PFSK-1 (cell line): Measurements from ENCODE around the gene TRAF3IP3.

Source experiments
- FOXP2 ChIP-seq: optimal IDR thresholded peaks from 2 replicates; pipeline ENCODE3; 2011; ENCODE audit warnings: borderline replicate concordance, control low read depth, inconsistent platforms; ENCODE audit not compliant: insufficient read depth; ENCODE audit errors: extremely low read length, extremely low read depth
- POLR2AphosphoS5 ChIP-seq: IDR thresholded peaks from 2 replicates; pipeline ENCODE4 v1.6.1; 2012; ENCODE audit warnings: low read depth, mild to moderate bottlenecking, control low read depth, low read length, moderate library complexity
- REST ChIP-seq, 2 experiments: IDR thresholded peaks; 2 replicates each; pipeline versions ENCODE4 v1.6.1 to v1.8.0; 2011 to 2012; ENCODE audit warnings: low read depth in 2 of 2, low read length in 2 of 2, control low read depth in 1 of 2, inconsistent platforms in 1 of 2, mild to moderate bottlenecking in 1 of 2, moderate library complexity in 1 of 2; ENCODE audit not compliant: insufficient read depth in 1 of 2
- SIN3A ChIP-seq: IDR thresholded peaks from 2 replicates; pipeline ENCODE4 v1.6.1; 2012; ENCODE audit warnings: mild to moderate bottlenecking, low read length, moderate library complexity, borderline replicate concordance; ENCODE audit not compliant: insufficient read depth
- TAF1 ChIP-seq: IDR thresholded peaks from 2 replicates; pipeline ENCODE4 v1.6.1; 2012; ENCODE audit warnings: low read length, control low read depth, borderline replicate concordance; ENCODE audit not compliant: insufficient read depth

DNA sequence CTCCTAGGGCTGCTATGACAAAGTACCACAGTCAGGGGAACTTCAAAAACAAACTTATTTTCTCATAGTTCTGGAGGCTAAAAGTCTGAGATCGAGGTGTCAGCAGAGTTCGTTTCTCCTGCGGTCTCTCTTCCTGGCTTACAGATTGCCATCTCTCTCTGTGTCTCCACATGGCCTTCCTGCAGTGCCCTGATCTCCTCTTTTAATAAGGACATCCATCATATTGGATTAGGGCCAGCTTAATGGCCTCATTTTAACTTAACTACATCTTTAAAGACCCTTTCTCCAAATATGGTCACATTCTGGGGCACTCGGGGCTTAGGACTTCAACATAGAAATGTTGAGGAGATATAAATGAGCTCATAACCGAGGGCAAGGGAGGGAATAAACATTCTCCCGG, 16.3 kb downstream of the TRAF3IP3 start:
- TF ChIP-seq POLR2AphosphoS5 (no peak), FOXP2 (no peak), TAF1 (no peak), REST (IDR thresholded peaks at IDR 0.05; ENCODE audit: insufficient read depth in 1 of 2, low read depth in 2 of 2, low read length in 2 of 2) (no peak), SIN3A (no peak)
